Hepatocyte (in vitro differentiated cells): ENCODE measurements around the gene RUNDC3A.

Experiments used
- EZH2 ChIP-seq: fragments of 200-600 bp; sonication (generic); IDR thresholded peaks from 2 replicates; pipeline ENCODE4 v1.6.1; 2016; ENCODE audit warnings: antibody characterized with exemption, mild to moderate bottlenecking, borderline replicate concordance
- EZH2phosphoT487 ChIP-seq: fragments of 200-600 bp; sonication (generic); IDR thresholded peaks from one replicate; pipeline ENCODE4 v1.6.1; 2018; ENCODE audit warnings: antibody characterized with exemption, mild to moderate bottlenecking, low read depth, moderate library complexity; ENCODE audit not compliant: unreplicated experiment, severe bottlenecking
- TF ChIP-seq, protein P1 (sequence below): fragments of 200-600 bp; sonication (generic); IDR thresholded peaks from 2 replicates; pipeline ENCODE4 v1.5.1; 2016; ENCODE audit warnings: antibody characterized with exemption, mild to moderate bottlenecking; ENCODE audit not compliant: poor library complexity

DNA sequence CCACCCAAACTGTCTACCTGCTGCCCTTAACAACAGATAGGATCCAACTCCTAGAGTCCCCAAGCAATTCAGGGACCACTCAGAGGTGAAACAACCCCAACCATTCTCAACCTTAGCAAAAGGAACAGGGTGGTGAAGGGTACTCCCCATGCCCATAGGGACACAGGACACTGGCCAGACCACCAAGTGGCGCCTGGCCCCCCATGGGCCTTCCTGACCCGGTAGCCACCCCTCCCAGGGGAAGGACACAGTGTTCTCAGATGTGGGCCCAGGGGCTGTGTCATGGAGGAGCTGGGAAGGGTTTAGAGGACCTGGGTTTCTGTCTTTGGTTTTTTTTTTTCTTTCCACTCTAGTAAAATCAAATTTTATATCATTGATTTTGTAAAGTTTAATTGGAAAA is 25.9 kb downstream of the RUNDC3A start:
- TF ChIP-seq, protein P1, sequence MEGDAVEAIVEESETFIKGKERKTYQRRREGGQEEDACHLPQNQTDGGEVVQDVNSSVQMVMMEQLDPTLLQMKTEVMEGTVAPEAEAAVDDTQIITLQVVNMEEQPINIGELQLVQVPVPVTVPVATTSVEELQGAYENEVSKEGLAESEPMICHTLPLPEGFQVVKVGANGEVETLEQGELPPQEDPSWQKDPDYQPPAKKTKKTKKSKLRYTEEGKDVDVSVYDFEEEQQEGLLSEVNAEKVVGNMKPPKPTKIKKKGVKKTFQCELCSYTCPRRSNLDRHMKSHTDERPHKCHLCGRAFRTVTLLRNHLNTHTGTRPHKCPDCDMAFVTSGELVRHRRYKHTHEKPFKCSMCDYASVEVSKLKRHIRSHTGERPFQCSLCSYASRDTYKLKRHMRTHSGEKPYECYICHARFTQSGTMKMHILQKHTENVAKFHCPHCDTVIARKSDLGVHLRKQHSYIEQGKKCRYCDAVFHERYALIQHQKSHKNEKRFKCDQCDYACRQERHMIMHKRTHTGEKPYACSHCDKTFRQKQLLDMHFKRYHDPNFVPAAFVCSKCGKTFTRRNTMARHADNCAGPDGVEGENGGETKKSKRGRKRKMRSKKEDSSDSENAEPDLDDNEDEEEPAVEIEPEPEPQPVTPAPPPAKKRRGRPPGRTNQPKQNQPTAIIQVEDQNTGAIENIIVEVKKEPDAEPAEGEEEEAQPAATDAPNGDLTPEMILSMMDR: no peak
- TF ChIP-seq EZH2phosphoT487 (no peak), EZH2 (no peak)
